ENCODE data around the gene BABAM2.

Gene BABAM2

DNA sequence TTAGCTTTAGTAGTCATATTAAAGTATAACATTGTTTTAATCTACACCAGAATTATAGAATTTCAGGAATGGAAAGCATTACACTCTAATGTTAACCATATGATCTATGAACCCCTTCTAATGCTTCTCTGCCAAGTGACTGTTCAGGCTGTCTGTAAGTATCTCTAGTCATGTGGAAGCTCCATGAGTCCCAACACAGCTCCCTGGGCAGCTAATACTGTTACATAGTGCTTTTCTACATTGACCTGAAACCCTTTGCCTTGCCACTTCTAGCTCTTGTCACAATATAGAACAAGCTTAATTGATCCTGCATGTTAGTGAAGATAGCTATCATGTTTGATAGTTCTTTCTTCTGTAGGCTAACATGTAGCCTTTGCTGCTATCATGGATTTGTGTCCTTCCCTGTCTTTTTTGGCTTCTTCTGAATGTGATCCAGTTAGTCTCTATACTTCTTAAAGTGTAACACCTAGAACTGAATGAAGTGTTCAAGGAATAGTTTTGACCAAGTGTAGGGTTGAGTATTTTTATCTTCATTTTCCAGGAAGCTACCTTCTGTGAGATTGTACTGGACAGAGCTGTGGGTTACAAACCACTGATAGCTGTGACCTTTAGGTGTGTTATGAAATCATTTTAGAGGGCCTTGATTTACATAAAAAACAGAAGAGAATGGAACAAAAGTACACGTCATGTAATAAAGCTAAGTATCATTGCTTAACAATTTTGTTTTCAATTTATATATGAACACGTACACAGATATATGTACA is 23.7 kb downstream of the BABAM2 start:
- DNase-seq = no peak

DNA sequence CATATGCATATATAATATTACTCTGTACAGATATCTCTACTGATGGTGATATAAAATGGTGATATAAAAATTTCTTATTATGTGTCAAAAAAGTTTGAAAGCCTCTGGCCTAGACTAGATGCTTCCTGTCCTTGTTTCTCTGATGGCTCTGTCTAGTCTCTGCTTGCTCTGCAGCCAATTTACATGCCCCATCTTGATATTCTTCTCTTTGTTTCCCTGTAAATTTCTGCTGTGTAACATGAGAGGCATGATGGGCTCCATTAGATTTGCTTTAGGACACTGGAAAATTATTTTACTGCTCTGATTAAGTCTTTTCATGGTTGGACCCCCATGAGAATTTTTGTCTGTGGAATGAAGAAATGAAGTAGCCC is 24.3 kb downstream of the BABAM2 start:
- no peak for DNase-seq

DNA sequence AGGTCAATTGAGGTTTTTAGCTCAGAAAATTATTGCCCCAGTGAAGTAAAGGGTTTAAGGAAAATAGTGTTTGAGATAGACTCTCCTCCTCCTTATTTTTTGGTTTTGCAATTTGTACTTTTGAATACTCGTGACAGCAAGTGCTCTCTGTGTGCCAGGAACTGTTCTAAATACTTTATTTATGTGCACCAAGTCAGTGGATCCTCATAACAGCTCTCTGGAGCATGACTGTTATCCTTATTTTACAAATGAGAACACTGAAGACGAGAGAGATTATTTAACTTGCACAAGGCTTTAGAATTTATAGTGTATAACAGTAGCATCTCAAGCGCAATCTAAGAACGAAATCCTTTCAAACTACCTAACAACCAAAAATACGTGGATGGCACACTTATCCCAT is 24.7 kb downstream of the BABAM2 start:
- no peak for DNase-seq

DNA sequence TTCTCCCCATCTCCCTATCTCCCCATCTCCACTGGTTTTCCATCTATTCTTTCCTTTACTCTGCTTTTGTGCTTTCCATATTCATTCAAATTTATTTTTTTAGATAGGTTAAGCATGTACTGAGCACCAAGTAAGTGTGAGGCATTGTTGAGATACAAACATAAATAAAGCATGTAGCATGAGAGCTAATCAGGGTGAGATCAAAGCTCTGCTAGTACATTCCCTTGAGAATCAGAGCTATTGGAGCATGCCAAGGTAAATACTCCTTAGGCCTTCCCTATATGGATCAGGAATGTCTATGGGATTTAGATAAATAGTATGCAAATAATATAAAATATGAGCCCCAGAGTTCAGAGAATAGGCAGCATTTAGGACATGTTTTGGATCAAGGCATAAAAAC is 25.3 kb downstream of the BABAM2 start:
- DNase-seq = no peak

DNA sequence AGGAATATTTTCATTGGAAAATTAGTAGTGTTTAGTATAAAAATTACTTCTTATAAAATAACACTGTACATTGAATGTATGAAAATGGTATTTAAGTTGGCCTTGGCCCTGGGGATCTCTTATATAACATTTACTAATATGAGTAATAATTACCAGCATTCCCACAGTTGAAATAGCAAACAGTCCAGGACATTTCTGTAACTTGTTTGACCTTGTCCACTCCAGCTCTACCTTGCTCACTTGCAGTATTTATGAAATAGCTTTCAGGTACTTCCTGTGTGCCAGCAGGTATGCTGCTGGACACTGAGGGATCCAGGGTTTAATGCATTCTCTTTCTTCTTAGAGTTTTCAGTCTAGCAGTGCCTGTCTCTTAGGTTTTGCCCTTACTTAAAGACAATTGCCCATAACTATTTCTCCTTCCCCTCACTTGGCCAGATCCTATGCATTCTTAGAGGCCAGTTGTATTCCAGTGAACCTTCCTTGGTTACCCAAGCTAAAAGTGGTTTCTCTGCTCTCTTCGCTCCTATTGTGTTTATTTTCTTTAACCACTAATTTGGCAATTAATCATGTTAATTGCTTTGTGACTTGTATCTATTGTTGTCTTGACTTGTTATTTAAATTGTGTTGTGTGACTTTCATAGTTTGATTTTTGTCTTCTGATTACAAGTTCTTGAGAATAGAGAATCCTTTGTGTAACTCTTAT is 25.9 kb downstream of the BABAM2 start:
- DNase-seq = no peak

DNA sequence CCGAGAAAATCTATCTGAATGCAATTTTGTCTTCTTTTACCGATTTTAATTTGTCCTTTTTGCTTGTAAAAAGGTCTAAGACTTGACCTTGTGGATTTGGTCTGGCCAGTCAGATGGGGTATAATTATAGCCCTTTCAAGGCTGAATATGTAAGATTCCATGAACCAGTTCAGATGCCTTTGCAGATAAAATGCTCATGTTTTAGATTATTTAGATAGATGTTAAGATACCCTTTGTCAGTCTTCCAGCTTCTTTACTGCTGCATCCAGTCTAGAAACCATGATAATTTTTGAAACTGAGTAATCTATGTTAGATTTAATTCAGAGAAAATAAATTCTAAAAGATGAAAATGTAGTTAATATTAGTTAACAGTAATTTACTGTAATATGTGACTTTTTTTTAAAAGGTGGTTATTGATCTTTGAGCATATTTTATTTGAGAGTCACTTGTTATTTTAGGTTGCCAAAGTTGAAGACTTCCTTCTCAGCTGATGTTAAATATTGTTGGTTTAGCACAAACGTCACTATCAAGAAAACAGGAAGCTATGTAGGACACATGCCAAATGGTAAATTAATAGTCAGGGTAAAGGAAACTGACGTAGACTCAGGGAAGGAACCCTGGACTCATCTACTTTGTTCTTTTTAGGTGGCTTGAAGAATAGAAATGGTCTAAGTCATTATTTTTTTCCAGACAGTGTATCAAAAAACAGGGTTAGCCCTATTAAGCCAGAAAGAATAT is 29.8 kb downstream of the BABAM2 start:
- DNase-seq = no peak

DNA sequence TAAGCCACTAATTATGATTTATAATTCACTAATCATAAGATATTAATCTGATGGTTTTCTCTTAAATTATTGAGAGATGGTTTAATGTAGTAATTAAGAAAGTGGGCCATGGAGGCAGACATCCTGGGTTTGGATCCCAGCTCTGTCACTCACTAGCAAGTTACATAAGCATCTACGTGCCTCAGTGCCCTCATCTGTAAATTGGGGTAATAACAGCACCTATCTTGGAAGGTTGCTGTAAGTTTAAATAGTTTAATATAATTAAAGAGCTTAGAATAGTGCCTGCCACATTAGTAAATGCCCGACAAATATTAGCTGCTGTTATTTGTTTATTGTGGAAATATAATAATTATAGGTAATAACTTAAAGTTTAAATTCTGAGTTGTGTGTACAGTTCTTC is 30.9 kb downstream of the BABAM2 start:
- DNase-seq = no peak

DNA sequence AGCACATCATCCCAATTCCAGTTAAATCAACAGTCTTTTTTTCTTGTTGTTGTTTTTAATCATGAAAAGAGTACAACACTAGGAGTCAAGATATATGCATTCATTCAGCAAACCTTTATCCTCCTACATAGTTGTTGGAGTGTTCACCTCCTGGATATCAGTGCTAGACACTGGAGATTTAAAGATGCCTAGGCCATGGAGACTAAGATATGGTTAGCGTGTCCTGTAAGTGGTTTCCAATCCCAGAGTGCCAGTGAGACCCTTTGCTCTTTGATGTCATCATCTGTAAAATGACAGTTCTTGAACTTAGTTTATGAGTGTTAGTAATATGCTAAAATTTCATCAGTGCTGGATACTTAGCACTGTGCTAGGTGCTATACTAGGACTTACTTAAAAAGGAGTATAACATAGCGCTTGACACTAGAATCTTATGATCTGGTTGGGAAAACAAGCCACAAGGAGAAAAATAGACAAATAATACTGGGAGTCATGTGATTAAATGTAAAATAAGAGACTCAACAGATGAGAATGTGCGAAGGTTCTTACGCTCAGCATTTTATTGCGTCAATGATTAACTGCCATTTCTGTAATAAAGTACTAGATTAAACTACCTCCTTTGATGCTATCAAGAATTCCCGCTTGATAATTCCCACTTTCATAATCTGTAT is 31.5 kb downstream of the BABAM2 start:
- DNase-seq = no peak

DNA sequence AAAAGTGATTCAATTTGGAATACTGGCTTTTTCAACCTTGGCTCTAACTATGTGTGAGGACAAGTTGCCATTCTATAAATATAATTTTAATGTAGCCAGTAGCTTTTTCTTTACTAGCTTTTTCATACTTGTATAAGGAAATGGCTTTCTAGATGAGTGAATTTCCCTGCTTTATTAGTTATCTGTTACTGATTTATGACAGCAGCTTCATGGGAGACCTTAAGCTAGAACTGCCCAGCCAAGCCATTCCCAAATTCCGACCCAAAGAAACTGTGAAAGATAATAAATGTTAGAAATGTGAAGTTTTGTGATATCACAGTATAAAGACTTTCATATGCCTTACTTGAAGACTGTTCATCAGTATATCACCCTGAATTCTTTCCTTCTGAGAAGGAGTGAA is 32.3 kb downstream of the BABAM2 start:
- no peak for DNase-seq

DNA sequence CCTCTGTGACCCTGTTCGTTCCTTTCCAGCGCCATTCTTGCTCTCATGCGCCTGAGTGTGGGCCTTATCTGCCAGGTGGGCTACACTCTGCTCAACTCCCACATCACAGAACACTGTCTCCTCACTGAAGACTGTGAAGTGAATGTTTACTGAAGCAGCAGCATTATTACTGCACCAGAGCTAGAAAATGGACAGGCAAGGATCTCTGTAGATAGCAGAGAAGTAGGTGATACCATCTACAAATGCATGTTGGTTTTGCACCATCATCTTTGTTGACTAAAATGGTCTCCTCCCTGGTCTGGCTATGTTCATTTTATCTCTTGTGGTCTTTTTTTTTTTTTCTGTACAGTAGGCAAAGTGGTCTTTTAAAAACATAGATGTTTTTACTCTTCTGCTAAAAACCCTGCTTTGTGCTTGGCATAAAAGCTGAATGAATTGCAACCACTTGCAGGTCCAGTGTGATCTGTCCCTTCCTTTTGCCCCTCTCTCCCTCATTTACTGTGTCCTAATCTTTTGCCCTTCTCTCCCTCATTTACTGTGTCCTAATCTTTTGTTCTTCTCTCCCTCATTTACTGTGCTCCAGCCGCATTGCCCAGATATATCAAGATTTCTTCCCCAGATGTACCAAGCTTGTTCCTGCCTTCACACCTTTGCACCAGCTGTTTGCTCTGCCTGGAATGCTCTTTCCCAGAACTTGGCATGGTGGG is 35.4 kb downstream of the BABAM2 start:
- no peak for DNase-seq

DNA sequence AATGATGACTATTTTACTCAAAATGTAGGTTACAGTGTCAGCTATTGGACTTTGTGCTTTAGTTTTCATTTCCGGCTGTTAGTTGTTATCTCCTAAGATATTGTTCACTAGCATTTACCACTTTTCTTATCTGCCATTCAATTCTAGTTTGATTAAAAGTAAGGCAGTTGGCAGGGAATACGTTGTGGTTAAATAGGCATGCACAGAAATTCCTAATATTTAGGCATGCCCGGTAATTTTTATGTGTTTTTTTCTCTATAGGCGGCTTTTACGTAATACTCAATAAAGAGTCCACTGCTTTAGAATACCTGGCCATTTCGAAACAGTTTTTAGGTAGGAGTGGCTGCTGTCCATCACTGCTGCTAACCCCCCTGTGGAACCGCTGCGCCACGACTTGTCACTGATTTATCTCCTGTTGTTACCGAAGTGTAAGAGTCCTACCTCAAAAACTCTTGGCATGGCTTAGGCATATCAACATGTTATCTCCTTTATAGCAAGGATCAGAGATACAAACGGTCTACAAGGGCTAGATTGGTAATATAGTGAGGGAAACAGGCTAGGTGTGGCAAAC is 39.5 kb downstream of the BABAM2 start:
- DNase-seq = no peak

DNA sequence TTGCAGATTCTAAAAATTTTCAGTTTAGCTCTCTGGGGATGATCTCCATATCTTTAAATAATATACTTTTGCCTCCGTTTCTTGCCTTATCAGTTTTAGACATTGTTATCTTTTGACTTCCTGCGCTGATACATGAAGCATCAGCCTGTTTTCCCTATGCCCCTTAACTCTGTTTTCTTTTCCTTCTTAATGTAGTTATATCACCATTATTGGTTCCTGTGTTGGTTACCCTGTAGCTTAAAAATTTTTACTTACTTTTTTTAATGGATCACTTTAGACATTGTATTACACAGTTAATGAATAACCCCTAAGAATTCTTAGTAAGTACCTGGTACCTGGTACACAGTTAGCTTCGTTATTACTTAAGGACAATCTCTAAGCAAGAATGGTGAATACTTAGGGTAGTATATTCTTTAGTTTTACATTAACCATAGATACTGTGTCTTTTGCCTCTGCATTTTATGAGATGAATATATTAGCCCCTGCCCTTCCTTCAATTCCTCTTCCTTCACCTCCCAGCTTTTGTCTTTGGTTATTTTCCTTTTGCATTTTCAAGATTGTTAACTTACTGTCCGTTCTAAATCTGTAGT is 40.9 kb downstream of the BABAM2 start:
- DNase-seq = no peak

DNA sequence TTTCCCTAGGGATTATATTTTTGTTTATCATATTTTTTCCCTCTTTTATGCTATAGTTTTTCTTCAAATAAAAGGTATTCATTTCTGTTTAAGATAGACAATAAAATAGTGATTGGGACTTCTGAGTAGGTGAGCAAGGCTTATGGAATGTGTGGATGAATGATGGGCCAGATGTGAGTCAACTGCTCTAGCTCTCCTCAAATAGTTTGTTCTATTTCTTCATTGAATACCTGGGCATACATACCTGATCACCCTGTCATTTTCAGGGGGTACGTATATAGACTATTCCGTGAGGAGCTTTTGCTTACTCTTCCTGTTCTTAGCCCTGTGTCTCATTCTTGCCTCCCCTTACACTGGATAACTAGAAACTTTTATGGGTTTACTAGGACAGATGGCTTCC is 41.9 kb downstream of the BABAM2 start:
- no peak for DNase-seq

DNA sequence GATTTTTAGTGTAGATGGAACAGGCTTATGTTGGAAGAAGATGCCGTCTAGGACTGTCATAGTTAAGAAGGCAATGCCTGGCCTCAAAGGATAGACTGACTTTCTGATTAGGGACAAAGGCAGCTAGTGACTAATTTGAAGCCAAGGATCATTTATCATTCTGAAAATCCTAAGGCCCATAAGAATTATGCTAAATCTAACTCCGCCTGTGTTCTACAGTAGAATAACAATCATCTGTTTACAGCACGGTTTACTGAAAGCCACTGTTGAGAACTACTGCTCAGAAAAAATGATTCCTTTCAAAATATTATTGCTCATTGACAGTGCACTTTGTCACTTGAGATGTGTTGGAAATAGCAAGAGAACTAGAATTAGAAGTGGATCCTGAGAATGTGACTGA is 44.5 kb downstream of the BABAM2 start:
- DNase-seq = no peak

DNA sequence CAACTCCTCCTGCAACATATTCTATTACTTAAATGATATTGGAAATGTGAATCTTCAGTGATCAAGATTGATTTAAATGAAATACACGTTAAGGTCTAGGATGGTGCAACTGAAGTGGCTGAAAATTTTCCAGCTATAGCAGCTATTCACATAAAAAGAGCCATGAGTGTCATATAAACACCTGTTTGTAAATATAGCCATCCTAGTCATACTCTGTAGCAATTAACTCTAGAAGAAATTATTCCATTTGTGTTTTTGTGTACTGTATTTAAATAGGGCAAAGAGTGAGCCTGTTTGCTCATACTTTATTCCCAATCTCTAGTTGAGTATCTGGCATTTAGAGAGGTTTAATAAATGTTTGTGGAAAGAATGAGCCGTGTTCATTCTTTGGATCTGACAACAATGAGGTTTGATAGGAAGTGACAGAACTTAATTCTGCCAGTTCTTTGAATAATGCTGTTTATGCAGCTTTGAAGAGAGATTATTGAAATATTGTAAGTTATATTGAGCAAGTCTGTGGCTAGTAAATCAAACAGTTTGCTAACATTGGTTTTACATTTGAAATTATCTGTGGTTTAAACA is 49.7 kb downstream of the BABAM2 start:
- no peak for DNase-seq

DNA sequence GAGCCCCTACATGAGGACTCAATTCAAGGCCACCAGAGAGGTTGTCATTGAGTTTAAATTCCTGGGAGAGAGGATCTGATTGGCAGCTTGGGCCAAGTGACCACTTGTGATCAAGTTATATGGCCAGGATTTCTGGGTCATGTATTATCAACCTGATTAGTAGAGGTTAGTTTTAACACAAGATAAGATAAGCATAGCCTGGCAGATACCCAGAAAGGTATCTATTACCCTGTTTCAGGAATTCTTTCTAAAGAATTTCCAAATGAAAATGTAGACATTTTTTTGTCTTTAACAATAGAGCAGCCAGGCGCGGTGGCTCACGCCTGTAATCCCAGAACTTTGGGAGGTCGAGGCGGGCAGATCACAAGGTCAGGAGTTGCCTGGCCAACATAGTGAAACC is 50.5 kb downstream of the BABAM2 start:
- no peak for DNase-seq

DNA sequence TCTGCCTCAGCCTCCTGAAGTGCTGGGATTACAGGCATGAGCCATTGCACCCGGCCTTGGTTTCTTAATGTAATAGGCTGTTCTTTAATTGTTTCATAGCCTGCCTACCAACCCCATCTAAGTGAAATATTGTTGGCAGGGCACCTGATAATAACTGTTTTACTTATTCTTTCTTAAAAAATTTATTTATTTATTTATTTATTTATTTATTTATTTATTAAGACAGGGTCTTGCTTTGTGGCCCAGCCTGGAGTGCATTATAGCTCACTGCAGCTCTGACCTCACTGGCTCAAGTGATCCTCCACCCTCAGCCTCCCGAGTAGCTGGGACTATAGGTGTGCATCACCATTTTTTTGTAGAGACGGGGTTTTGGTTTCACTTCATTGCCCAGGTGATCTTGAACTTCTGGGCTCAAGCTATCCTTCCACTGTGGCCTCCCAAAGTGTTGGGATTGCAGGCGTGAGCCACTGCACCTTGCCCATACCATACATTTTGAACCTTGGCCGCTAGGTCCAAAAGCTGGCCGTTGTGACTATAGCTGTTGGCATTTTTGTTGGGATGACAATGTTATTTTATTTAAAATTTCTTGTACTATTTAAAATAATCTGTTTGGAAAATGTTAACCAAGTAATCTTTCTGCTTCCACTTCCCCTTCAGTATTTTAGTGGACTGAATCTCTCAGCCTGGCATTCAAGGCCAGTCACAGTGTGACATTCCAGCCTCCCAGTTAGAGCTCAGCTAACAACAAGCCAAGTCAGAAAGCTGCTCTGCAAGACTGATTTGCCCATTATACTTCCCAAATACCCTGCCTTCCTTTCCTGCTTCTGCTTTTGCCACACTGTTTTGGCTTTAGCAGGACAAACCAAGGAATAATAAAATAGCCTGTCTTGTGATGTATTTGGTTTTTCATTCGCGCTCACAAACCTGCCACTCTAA is 52.4 kb downstream of the BABAM2 start:
- no peak for DNase-seq

DNA sequence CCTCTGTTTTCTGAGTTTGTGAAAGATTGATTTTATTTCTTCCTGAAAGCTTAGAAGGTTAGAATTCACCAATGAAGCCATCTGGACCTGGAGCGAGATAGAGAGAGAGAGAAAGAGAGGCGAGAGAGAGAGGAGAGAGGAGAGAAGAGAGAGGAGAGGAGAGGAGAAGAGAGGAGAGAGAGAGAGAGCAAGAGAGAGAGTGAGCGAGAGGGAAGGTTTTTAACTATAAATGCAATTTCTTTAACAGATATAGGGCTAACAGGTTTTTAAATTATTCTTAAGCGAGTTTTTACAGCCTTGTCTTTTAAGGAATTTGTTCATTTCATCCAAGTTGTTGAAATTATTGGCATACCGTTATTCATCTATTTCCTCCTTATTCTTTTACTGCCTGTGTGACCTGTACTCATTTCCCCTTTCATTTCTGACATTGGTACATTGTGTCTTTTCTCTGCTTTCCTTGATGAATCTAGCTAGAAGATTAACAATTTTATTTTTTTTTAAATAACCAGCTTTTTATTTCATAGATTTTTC is 56.1 kb downstream of the BABAM2 start:
- DNase-seq = no peak

DNA sequence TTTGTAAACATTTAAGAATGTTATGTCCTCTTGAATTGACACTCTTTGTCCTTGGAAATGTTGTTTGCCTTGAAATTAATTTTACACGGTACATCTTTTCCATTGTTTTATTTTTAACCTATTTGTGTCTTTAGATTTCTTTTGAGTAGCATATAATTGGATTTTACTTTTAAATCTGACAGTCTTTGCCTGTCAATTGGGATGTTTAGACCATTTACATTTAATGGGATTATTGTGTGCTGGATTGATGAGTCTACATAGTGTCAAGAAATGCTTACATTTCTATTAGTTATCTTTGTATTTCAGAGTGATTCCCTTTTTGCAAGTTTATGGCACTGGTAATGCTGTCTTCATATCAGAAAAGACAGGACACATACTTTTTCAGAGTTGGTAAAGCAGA is 61.5 kb downstream of the BABAM2 start:
- DNase-seq = no peak

DNA sequence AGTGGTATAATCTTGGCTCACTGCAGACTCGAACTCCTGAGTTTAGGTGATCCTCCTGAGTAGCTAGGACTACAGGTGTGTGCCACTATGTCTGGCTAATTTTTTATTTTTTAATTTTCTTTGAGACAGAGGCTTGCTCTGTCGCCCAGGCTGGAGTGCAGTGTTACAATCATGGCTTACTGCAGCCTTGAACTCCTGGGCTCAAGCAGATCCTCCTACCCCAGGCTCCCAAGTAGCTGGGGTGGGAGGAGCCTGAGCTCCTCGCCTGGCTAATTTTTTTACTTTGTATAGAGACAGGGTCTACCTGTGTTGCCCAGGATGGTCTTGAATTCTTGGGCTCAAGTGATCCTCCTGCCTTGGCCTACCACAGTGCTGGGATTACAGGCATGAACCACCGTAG is 62.5 kb downstream of the BABAM2 start:
- no peak for DNase-seq

Measured in activated CD4-positive, alpha-beta T cell treated with anti-CD3 and anti-CD28 coated beads, Interleukin-2, amount 50 U/mL, for 48 hours (primary cell).